GM19463 (cell line): Measurements from ENCODE around the gene SLIT3.

Experiments used
- ATAC-seq: cut with Tn5 transposase; IDR thresholded peaks from one replicate; pipeline ENCODE4 v1.9.1; 2021; ENCODE audit warnings: mild to moderate bottlenecking, moderate library complexity; ENCODE audit not compliant: unreplicated experiment

Gene SLIT3

DNA sequence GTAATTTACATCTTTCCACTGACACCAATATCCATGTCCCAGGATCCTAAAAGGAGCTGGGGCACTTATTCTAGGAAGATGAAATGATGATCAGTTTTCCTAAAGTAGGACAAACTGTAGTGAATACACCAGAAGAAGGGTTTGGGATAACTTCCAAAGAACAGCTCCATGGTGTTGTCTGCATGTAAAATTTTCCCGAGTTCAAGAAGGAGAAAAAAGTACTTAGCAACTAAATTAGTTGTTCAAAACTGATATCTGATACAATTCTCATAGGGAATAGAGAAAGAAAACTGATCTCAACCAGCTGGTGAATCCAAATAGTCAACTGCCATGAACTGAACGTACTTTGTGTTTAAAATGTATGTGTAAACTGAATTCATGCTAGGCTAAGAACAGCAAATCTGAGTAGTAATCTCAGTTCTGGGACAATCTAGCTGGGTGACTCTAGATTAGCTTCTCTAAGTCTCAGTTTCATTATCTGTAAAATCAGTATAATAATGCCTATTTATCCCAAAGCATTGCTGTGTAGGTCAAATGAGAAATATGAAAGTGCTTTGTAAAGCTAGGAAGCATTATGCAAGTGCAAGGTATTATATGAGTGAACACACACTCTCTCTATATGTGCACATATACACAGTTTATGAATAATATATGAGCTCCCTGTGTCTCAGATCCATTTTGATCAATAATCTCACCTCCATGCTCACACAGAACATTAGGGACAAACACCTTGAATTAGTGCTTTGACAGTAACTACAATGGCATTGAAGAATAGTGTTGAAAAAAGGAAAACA is 357.7 kb downstream of the SLIT3 start:
- ATAC-seq: no peak

DNA sequence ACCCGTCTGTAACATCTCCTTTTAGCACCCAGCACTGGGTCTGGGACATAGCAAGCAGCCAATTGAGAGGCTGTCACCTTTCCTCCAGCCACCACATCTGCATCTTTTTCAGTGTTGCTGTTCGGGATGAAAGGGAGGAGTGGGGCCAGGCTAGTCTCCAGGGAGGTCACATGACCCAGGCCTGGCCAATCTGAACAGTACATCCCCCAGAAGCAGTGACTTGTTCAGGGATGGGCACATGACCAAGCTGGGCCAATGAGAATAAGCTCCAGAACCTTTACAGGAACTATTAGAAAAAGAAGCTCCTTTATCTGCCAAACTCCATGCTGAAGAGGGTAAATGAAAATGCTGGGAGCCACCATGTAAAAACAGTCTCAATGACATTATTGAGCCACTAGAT is 359.0 kb downstream of the SLIT3 start:
- ATAC-seq: no peak

DNA sequence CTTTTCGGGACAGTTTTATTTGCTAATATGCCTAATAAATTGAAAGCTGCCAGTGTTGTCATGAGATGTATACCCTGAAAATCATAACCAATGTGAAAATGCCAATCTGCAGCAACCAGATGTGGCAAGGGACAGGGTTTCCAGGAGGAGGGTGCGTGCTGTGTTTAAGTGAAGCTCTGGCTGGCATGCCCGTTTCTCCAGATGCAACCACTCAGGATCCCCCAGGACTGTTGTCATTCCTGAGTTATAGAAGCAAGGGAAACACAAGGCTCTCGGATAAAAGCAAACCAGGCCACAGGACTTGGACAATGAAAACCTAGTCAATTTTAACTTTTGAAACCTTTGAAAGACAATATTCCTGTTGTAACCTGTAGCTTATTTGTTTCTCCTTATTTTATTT is 360.2 kb downstream of the SLIT3 start:
- ATAC-seq: no peak

DNA sequence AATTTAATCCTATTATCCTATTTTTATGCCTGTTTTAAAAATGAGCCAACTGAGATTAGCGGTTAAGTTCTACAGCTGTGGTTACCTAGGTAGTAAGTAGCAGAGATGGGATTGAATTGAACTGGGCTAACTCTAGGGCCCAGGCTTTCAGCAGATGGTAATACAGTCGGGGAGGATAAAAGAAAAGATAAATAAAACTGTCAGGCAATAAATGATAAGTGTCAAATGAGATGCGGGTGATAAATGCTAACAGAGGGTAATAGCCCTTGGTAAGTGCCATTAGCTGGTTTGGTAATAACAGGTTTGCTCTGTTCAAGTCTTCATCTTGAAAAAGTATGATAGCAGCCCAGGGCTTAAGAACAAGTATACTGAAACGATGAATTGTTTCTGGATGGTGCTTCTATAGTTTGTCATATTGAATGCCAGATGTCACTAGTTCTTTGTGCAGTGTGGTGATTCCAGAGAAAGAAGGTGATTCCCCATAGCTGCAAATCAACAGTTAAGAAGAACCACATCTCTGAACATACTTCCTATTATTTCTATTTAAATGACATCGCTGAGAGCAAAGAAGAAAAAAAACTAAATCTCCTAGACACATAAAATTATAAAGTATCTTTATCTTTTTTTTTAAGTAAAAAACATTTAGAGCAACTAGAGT is 360.9 kb downstream of the SLIT3 start:
- ATAC-seq: no peak

DNA sequence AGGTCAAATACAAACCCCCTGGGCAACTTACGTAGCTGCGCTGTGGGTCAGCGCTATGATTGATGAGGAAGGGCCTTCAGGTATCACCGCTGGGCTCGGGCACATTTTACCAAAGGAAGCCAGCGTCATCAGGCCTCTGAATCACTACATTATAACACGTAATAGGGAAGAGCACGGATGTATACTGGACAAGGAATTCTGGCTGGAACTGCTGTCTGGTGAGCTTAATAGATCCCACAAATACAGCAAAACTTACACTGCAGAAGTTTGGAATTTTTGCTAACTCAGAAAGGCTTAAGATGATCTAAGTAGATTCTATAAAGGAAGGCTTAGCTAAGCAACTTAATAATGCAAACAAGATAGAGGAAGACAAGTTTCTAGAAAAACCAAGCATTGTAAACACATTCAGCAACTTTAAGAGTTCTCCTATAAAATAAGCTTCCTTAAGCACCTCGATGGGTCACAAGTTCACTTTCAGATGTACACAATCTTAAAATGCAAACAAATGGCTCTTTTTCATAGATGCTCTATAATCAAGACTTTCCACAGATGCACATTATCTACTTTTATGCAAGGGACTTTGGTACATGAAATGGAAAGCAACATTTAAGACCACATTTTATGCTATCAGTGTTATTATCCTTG is 361.7 kb downstream of the SLIT3 start:
- no peak for ATAC-seq

DNA sequence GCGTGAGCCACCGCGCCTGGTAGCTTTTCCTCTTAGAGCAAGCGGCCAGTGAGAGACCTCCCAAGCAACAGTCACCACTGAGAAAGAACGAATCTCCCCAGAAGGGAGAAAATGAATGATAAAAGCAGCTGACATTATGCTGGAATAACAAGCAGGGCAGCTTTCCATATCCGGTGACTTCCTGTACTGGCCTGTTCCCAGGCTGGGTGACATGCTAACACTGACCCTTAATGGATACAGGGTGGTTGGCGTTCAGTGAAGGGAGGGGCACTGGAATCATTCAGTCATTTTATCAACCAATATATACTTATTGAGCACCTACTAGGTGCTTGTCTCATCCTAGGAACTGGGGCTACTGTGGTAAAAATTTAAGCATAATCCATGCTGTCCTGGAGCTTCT is 364.4 kb downstream of the SLIT3 start:
- ATAC-seq: no peak

DNA sequence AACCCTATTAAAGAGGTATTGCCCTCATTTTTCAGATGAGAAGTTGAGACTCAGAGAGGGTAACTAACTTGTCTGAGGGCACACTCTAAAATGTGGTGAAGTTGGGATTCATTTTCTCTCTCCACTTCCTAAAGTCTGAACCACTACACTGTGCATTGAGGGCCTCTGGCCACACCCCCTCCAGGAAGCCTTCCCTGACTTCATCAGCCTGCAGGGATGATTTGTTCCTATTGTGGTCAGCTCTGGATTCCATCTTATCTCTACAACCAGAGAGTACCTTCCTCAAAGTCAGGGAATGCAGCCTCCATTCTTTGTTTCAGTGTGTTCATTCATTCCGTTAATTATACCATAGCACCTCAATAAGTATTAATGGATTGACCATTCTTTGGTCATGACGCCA is 365.8 kb downstream of the SLIT3 start:
- ATAC-seq: no peak

DNA sequence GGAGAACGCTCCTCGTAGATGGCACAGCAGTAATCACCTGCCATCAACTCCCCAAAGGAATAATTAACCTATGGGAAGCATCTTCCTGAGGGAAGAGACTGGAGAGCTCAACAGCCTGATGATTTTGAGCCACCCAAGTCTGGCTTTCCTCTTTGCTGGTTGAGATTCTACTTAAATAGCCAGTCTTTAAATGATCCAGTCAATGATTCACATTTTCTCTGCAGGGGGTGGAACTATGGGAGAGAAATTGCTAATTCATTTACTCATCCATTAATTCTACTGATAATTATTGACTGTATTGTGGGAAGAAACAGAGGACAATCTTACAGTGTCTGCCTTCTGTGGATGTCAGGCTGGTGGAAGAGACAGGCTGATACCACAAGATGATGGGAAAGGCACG is 366.8 kb downstream of the SLIT3 start:
- ATAC-seq: no peak

DNA sequence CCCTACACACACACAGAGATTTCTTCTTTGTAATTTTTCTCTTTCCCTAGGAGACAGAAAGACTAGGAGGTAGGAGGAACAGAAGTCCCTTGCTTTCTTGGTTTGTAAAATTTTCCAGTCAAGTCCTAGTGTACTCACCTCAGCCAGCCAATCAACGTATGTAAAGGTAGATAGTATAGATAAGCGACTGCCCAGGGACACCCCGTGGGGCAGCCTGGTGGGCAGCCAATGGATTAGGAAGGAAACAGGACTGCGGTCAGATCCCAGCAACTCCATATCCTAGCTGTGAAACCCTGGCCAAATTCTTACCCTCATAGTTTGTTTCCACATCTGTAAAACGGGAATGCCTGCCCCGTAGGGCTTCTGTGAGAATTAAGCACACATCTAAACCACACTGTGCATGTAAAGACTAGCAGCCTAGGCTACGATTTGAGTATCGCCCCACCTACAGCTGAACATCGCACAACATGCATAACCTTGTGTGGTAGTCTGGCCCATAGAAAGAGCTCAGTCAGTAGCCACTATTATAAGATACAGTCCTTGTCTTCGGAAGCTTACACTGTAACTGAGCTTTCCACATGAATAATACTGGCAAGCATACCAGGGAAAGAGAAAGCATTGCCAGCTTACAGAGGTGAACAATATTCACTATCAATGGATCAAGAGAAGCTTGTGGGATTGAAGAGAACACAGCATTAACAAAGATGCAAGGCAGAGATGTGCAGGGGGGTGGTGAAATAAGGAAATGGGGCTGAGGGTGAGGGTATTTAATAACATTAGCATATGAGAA is 368.3 kb downstream of the SLIT3 start:
- ATAC-seq: no peak

DNA sequence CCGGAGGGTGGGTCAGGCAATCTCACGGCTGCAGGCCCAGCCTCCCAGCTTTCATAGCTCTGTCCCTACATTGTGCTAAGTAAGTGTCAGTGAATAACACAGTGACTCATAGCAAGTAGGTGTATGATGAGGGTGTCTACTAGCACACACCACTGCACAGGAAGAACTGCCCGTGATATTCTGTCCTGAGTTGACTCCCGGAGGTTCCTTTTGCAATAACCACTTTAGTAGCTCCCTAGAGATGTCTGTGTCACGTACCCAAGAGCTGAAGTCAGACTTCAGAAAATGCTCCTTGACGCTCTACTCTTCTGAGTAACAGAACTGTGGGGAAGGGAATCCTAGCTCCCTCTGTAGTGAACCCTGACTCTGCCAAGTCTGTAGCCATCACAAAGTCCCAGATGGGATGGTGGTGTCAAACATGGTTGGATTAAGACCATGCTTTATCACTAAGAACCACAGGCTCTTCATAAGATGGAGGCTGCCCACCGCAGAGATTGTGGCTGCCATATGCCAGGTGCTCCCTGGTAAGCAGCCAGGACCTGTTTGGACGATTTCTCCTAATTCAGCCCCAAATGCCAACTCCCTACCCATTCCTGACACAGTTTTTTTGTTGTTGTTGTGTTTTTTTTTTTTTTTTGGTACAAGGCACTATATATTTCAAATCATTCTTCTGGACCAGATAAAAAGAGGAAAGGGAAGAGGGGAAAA is 369.1 kb downstream of the SLIT3 start:
- ATAC-seq: peak; percentile 63

DNA sequence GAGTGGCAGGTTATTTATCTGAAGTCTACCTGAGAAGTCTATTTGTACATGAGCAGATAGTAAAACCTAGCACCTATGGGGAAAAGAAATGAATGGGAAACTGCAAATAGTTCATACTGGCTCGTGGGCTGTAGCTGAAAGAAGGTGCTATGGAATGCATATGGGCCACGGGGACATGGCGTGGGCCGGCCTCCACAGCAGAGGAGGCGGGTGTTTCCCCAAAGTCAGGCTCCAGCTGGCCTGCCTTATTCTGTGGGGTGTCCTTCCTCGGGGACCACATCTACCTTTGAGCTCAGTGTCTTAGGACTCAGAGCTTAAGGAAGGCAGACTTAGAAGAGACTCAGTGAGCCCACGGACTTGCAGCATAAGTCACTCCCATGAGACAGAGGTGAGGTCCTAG is 371.3 kb downstream of the SLIT3 start:
- no peak for ATAC-seq

DNA sequence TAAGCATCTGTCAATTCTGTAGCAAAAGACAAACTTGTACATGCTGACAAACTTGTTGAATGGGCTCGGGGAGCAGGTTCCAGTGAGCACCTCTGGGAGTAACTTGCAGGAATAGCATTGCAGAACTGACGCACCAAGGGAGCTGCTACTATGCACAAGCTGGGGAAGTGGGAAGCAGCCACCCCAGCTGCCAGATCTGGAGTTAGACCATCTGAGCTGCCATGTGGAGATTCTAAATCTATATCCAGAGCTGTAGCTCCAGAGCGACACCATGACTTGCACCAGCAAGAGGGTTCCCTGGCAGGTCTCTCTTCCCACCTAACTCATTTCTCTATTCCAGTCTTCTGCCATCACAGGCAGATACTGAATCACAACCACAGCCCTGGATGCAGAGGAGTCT is 375.8 kb downstream of the SLIT3 start:
- no peak for ATAC-seq

DNA sequence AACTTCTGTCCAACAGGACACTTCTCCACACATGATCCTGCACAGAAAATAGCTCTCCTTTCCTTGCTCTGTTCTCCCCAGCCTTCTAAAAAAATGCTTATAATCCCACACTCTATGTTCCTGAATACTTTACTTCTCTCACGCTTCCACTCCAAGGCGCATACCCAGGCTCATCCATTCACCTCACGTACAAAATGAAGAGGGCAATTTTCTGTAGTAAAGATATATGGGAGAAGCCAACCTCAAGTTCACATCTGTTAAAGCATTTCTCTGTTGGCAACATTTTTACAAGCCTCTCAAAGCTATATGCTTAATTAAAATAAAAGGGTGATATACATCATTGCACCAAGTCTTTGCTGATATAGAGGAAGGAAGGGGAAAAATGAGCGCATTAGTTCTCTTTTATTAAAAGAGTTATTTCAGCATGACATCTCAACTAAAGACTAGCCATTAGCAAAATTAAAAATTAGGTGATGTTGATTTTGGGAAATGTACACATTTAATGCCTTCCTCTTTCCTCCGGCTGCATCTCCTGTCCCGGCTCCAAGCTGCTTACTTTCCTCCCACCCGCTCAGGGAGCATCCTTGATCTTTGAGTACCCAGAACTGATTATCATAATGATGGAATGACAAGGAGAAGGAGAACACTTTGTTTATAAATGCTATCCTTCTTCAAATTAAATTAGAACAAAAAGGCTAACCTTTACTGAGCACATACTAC is 379.6 kb downstream of the SLIT3 start:
- ATAC-seq: no peak

DNA sequence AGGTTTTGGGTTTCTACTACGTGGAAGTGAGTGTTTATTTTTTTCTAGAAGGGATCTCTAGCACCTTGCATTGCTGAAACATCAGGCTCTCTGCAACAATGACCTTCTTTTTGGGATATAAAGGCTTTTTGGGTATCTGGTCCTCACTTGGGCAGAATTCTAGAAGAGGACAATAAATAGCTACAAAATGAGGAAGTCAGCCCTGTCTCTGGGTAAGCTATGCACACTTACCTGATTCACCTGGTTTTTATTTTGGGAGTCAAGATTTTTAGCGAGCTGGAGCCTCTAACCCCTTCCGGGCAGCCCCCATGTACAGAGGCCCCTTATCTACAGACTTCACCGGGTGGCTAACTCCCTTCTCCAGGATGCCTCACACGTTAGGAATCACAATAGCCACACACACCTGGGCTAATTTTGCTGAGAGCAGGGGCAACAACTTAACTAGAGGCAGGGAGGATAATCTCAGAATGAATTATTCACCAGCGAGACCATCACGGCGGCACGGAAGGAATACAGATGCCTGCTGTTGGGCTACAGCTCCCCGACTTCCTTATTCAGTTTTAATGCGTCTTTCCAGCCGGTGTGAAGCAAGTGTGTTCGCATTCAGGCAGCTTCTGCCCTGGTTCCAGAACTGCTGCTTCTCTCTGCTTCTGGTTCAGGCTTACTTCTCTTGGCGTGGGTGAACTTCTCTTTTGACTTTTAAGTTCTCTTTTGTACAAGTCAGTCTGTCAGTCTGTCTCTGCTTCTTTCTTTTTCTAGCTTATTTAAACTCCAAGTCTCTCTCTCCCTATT is 380.7 kb downstream of the SLIT3 start:
- ATAC-seq: no peak

DNA sequence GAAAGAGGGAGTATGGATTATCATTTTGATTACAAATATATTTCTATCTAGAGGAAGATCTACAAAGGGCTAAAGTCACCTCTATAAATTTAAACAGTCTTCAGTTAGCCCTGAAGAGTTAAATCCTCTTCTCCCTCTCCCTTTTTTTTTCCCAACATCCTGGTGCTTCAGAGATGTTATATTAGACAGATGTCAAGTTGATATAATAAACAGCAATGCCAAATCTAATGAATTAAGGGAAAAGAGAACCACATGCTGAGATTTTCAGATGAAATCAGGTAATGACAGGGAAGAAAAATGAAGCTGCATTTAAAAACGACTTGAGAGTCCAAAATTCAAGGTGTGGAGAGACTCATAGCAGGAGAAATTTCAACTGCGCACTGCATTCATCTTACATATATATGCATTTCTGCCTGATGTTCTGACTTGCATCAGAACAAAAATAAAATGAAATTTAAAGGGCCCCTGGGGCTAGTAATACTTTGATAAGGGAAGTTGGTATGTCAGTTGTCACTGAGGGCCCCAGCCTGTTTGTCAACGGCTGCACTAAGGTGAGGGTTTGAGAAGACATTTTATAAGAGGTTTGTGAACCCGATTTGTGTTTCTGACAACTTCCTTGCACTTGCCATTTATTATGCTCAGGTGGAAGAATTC is 382.9 kb downstream of the SLIT3 start:
- ATAC-seq: no peak

DNA sequence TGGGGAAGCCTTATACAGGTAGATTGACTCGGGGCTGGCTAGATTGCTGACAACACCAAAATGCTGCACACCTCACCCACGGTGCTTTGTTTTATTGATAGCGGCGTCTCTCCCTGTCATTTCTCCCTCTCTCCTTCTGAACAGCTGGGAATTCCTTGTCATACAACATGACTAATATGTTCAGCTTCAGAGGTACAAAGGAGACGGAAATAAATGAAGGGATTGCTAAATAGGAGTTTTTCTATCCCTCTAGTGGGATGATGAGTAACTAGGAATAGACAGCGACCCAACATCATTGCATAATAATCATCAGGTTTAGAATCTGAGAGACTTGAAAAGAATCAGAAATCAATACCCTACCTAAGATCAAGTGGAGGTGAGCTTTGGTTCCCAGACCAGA is 384.1 kb downstream of the SLIT3 start:
- no peak for ATAC-seq

DNA sequence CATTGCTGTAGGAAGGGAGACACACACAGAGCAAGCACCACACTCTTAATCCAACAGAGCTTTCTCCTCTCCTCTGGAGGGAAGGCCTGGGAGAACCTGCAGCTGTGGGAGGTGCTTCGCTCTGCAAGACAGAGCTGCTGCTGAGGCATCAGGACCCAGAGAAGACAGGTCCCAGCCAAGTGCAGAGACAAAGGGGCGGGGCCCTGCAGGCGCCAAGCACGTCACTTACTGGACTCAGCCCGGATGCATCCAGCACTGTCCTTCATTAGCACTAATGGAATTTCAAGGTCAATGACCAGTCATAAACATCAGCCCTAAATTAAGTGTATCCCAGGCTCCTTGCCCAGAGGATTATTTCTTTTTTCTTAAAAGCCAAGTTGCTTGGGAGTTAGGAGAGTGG is 384.7 kb downstream of the SLIT3 start:
- no peak for ATAC-seq

DNA sequence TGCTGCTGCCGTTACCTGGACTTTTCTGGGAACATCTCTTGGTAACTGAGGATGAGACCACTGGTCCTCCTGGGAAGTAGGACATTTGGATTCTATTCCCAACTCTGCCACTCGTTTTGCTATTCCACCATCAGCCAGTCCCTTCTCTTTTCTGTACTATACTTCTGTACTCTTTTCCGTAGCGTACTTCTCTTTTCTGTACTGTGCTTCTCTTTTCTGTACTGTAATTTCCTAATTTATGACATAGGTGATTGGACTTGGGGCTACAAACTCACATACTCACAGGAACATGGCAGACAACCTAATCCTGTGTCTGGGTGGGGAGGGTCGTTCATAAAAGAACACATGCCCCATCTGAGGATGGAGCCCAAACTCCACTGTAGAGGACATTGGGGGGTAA is 386.4 kb downstream of the SLIT3 start:
- no peak for ATAC-seq

DNA sequence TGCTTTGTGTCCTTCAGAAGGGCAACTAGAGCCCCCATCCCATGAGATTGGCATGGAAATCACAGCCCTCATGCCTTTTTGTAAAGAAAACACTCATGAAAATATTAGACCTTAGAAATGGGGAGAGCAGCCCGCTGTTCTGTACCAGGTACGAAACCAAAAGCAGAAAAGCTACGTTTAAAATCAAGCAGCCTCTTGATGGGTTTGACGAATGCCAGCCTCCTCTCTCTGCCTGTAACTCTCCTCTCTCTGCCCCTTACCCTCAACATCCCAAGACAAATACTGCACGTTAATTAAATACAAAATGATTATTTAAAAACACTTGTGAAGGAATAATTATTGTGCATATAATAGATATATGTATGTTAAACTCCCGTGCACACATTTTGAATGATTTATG is 390.1 kb downstream of the SLIT3 start:
- ATAC-seq: no peak
